A673 (cell line): ENCODE measurements around the gene CCDC12.

Experiments used
- EZH2 ChIP-seq: fragments of 200-600 bp; sonication (generic); IDR thresholded peaks from 2 replicates; pipeline ENCODE4 v1.6.1; 2017; ENCODE audit warnings: borderline replicate concordance, low read depth, mild to moderate bottlenecking, mixed read lengths, antibody characterized with exemption, low read length; ENCODE audit not compliant: poor library complexity, severe bottlenecking
- TF ChIP-seq, protein P1 (sequence below): fragments of 300-800, 200-600 bp; sonication (generic); conservative IDR thresholded peaks from 2 replicates; pipeline ENCODE4 v1.5.1; 2017; ENCODE audit warnings: low read depth, mild to moderate bottlenecking, antibody characterized with exemption, low read length, moderate library complexity, mixed read lengths

DNA sequence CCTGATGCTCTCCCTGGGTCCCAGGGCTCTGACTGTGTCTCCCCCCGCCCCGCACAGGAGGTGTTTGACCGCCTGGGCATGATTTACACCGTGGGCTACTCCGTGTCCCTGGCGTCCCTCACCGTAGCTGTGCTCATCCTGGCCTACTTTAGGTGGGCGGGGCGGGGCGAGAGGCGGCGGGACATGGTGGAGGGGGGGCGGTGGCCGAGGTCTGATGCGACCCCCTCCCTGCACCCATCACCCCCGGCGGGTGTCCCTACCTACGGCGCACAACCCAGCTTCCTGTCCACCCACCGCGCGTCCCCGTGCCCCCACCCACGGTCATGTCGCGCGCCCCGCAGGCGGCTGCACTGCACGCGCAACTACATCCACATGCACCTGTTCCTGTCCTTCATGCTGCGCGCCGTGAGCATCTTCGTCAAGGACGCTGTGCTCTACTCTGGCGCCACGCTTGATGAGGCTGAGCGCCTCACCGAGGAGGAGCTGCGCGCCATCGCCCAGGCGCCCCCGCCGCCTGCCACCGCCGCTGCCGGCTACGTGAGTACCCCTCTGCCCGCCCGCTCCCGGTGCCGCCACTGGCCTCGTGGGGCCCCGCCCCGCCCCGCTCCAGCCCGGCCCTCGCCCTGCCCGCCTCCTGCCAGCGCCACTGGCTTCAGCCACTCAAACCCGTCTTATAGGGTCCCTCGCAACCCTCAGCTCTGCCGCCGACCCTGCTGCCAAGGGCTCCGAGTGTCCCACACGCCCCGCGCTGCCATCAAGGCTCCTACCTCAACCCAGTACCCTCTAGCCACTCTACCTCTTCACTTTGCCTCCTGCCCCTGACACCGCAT is 78.0 kb downstream of the CCDC12 start:
- TF ChIP-seq EZH2: no peak
- TF ChIP-seq, protein P1, sequence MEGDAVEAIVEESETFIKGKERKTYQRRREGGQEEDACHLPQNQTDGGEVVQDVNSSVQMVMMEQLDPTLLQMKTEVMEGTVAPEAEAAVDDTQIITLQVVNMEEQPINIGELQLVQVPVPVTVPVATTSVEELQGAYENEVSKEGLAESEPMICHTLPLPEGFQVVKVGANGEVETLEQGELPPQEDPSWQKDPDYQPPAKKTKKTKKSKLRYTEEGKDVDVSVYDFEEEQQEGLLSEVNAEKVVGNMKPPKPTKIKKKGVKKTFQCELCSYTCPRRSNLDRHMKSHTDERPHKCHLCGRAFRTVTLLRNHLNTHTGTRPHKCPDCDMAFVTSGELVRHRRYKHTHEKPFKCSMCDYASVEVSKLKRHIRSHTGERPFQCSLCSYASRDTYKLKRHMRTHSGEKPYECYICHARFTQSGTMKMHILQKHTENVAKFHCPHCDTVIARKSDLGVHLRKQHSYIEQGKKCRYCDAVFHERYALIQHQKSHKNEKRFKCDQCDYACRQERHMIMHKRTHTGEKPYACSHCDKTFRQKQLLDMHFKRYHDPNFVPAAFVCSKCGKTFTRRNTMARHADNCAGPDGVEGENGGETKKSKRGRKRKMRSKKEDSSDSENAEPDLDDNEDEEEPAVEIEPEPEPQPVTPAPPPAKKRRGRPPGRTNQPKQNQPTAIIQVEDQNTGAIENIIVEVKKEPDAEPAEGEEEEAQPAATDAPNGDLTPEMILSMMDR: no peak
